ENCODE results near the gene NUDT1. TPM values are rescaled to one million over a fixed set of nuclear protein-coding genes. Genes with fewer than 3 reads are reported as not detected.

NUDT1 gene
- total RNA-seq, 1 experiment from 2014 or later = 27.2 TPM

DNA sequence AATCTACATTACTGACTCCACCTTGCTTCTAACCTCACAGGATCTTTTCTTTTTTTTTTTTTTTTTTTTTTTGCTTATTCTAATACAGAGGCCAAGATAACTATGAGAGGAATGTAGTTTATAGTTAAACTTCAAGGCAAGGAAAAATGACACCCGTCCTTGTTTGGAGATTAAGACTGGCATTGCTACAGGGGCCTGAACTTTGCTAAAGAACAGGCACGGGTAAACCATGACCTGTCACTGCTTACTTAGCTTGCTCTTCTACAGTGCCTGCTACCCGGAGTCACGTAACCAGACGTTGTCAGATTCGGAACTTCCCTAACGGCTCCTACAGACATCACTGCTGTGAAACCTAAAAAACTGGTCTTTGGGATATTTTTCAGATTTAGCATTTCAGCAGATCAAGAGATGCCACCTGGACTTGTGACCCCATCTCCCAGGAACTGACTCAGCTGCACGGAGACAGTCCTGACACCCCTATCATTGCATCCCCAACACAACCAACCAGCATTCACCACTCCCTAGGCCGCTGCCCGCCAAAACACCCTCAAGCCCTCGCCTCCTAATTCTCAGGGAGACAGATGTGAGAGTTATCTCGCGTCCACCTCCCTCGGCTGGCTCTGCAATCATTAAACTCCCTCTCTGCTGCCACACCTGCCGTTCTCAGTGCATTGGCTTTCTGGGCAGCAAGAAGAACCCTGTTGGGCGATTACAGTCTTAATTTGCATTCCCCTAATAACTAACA is 36.8 kb upstream of the NUDT1 start:
- Mint-ChIP-seq H3K27me3 (ENCODE audit: insufficient read depth, unreplicated experiment) (no peaks in the 10 kb centered on the region), H3K36me3 (ENCODE audit: insufficient read depth, unreplicated experiment) (peaks cover 6% of the 10 kb centered on the region), H3K27ac (ENCODE audit: low read depth, unreplicated experiment) (no peak overlapping the region), H3K4me1 (ENCODE audit: insufficient read depth, unreplicated experiment) (no peaks in the 10 kb centered on the region), H3K4me3 (ENCODE audit: unreplicated experiment) (no peak overlapping the region), H3K9me3 (ENCODE audit: unreplicated experiment) (no peaks in the 10 kb centered on the region)
- ChIA-PET CTCF (no interaction called here), POLR2A (no interaction called here)
- intact Hi-C loops (cut with micrococcal nuclease) = loop anchor here (10.0 kb wide), 1 partner anchor 540 kb away; no protein-coding TSS in a partner anchor
- BruUV-seq (replicated peaks) = no TSS peak
- DNase-seq (ENCODE audit: unreplicated experiment) = no peak
- TF ChIP-seq, protein P1, sequence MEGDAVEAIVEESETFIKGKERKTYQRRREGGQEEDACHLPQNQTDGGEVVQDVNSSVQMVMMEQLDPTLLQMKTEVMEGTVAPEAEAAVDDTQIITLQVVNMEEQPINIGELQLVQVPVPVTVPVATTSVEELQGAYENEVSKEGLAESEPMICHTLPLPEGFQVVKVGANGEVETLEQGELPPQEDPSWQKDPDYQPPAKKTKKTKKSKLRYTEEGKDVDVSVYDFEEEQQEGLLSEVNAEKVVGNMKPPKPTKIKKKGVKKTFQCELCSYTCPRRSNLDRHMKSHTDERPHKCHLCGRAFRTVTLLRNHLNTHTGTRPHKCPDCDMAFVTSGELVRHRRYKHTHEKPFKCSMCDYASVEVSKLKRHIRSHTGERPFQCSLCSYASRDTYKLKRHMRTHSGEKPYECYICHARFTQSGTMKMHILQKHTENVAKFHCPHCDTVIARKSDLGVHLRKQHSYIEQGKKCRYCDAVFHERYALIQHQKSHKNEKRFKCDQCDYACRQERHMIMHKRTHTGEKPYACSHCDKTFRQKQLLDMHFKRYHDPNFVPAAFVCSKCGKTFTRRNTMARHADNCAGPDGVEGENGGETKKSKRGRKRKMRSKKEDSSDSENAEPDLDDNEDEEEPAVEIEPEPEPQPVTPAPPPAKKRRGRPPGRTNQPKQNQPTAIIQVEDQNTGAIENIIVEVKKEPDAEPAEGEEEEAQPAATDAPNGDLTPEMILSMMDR (IDR thresholded peaks at IDR 0.05; ENCODE audit: unreplicated experiment) = no peak

DNA sequence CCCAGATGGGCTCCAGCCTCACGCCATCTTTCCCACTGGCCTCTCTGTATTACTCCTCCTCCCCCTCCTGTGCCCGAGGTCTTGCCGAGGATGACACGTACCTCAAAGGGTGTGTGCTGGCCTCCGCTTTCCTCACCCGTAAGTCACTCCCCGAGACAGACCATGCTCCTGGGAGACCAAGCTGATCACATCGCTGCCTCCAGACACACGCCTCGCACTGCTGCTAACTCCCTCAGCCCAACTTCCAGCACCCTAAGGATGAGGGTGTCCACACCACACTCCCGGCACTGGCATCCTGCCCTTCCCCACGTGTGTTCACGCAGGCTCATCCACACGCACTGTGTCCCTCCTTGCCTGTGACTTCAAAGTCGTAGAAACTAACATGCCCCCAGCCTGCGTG is 33.3 kb upstream of the NUDT1 start:
- intact Hi-C loops (cut with micrococcal nuclease) = loop anchor here (2.0 to 10.0 kb wide), 2 partner anchors 396 to 544 kb away; no protein-coding TSS in a partner anchor
- CTCF ChIA-PET = interaction anchor here (0.6 to 1.5 kb wide), 7 partner anchors 8 to 265 kb away, joined by 3 to 5 read pairs (median 5); no protein-coding TSS in a partner anchor
- Mint-ChIP-seq H3K36me3 (ENCODE audit: insufficient read depth, unreplicated experiment) (peaks cover 23% of the 10 kb centered on the region), H3K9me3 (ENCODE audit: unreplicated experiment) (no peaks in the 10 kb centered on the region), H3K4me3 (ENCODE audit: unreplicated experiment) (no peak overlapping the region), H3K27ac (ENCODE audit: low read depth, unreplicated experiment) (peak overlapping the region; percentile 66), H3K4me1 (ENCODE audit: insufficient read depth, unreplicated experiment) (no peaks in the 10 kb centered on the region), H3K27me3 (ENCODE audit: insufficient read depth, unreplicated experiment) (no peaks in the 10 kb centered on the region)
- TF ChIP-seq, protein P1 (IDR thresholded peaks at IDR 0.05; ENCODE audit: unreplicated experiment) = no peak
- POLR2A ChIA-PET = interaction anchor here (0.7 kb wide), 1 partner anchor 31 kb away, joined by 3 read pairs; no protein-coding TSS in a partner anchor
- DNase-seq (ENCODE audit: unreplicated experiment) = no peak
- no TSS peak for BruUV-seq (replicated peaks)

DNA sequence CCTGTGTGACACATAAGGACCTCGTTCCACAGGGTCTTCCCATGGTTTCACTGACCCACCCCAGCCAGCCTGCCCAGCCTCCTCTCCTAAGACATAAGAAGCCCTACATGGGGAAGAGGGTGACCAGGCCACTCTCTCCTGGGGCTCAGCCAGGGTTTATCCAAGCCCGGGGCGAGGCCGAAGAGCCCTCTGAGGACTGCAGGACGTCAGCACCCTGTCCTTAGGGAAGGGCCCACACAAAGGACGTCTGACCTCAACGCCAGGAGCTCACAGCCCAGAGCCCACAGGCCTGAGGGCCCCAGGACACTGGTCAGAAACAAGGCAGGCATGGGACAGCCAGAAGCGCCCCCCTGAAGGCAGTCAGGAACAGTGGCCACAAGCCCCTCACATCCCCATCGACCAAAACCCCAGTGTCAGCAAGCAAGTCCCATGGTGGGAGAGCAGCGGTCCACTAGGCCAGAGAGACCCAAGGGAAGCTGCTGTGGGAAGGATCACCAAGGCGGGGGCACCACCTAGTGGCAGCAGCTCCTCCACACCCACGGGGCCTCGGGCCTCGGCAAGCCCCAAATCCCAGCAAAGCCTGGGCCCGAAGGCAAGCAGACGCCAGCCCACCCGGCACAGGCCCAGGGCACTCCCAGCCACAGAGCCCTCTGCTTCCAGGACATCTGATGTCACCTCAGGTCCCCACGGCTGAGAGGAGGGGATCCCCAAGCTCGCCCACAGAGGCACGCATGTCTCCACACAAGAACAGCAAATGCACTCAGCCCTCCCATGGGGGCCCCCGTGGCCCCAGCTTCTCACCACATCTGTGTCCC is 32.7 kb upstream of the NUDT1 start:
- POLR2A ChIA-PET = interaction anchor here (0.5 kb wide), 1 partner anchor 148 kb away, joined by 3 read pairs; no protein-coding TSS in a partner anchor
- Mint-ChIP-seq H3K4me1 (ENCODE audit: insufficient read depth, unreplicated experiment) (no peaks in the 10 kb centered on the region), H3K9me3 (ENCODE audit: unreplicated experiment) (no peaks in the 10 kb centered on the region), H3K27ac (ENCODE audit: low read depth, unreplicated experiment) (peak overlapping the region; percentile 66), H3K36me3 (ENCODE audit: insufficient read depth, unreplicated experiment) (peaks cover 23% of the 10 kb centered on the region), H3K4me3 (ENCODE audit: unreplicated experiment) (no peak overlapping the region), H3K27me3 (ENCODE audit: insufficient read depth, unreplicated experiment) (no peaks in the 10 kb centered on the region)
- no TSS peak for BruUV-seq (replicated peaks)
- TF ChIP-seq, protein P1 (IDR thresholded peaks at IDR 0.05; ENCODE audit: unreplicated experiment) = peak; percentile 57
- intact Hi-C loops (cut with micrococcal nuclease) = loop anchor here (2.0 to 10.0 kb wide), 2 partner anchors 397 to 545 kb away; no protein-coding TSS in a partner anchor
- CTCF ChIA-PET = interaction anchor here (0.6 to 1.5 kb wide), 13 partner anchors 9 to 1437 kb away, joined by 3 to 6 read pairs (median 4); no protein-coding TSS in a partner anchor
- peak; percentile 39 for DNase-seq (ENCODE audit: unreplicated experiment)

DNA sequence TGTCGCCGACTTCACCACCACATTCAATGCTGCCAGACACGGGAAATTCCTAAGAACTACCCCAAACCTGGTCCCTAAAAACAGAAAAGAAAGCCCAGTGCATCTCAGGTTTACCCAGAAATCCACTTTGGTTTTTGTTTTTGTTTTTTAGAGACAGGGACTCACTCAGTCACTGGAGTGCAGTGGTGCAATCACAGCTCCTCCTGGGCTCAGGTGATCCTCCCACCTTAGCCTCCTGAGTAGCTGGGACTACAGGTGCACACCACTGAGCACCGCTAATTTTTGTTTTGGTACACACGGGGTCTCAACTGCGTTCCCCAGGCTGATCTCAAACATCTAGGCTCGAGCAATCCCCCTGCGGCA is 32.1 kb upstream of the NUDT1 start:
- POLR2A ChIA-PET = interaction anchor here (0.5 kb wide), 1 partner anchor 148 kb away, joined by 3 read pairs; no protein-coding TSS in a partner anchor

More for the DNA sequence above, 32.1 kb upstream of the NUDT1 start:
- Mint-ChIP-seq H3K27me3 (ENCODE audit: insufficient read depth, unreplicated experiment) (no peaks in the 10 kb centered on the region), H3K27ac (ENCODE audit: low read depth, unreplicated experiment) (no peak overlapping the region), H3K36me3 (ENCODE audit: insufficient read depth, unreplicated experiment) (peaks cover 27% of the 10 kb centered on the region), H3K9me3 (ENCODE audit: unreplicated experiment) (no peaks in the 10 kb centered on the region), H3K4me1 (ENCODE audit: insufficient read depth, unreplicated experiment) (no peaks in the 10 kb centered on the region), H3K4me3 (ENCODE audit: unreplicated experiment) (no peak overlapping the region)
- CTCF ChIA-PET = interaction anchor here (0.6 to 1.5 kb wide), 10 partner anchors 9 to 1437 kb away, joined by 3 to 6 read pairs (median 4); no protein-coding TSS in a partner anchor
- DNase-seq (ENCODE audit: unreplicated experiment) = no peak
- BruUV-seq (replicated peaks) = no TSS peak
- TF ChIP-seq, protein P1 (IDR thresholded peaks at IDR 0.05; ENCODE audit: unreplicated experiment) = no peak
- intact Hi-C loops (cut with micrococcal nuclease) = loop anchor here (2.0 to 10.0 kb wide), 2 partner anchors 397 to 545 kb away; no protein-coding TSS in a partner anchor

Measured in MCF 10A (cell line).